ENCODE data around the gene FAM83E.

- TF ChIP-seq POLR2AphosphoS5 (IDR thresholded peaks at IDR 0.05; ENCODE audit: insufficient read depth in 1 of 2, low read depth in 1 of 2) (no peak), POLR2A (IDR thresholded peaks at IDR 0.05) (no peak), CTCF (IDR thresholded peaks at IDR 0.05) (no peak)
These were observed 12.5 kb upstream of the FAM83E start for GRCh38 chr19:48627201-48627864.
